Measurements from ENCODE around the gene AVP. TPM values are rescaled to one million over a fixed set of nuclear protein-coding genes. Genes with fewer than 3 reads are reported as not detected.

The AVP gene
- total RNA-seq, 1 experiment from 2014 or later: not detected

DNA sequence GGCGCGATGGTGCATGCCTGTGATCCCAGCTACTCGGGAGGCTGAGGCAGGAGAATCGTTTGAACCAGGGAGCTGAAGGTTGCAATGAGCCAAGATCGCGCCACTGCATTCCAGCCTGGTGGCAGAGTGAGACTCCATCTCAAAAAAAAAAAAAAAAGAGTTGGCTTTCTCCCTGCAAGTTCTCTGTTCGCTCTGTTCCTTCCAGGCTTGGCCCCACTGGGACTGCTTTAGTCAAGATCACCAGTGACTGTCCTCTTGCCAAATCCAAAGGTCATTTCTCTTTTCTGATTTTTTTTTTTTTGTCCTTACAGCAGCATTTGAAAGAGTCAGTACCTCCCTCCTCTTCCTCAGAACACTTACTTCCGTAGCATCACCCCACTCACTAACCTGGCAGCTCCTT lies 51.9 kb downstream of the AVP start:
- Mint-ChIP-seq H3K4me1 (no peaks in the 10 kb centered on the region), H3K27me3 (ENCODE audit: low read depth) (no peaks in the 10 kb centered on the region; the same call in 1 of the 2 replicates), H3K36me3 (ENCODE audit: insufficient read depth in 1 of 3, low read depth in 3 of 3) (peaks cover 16 to 56% (median 46%) of the 10 kb centered on the region in 3 experiments), H3K9me3 (no peaks in the 10 kb centered on the region), H3K4me3 (no peak overlapping the region), H3K27ac (no peak overlapping the region)
- no peak for DNase-seq
- no peak overlapping the region for H3K9ac ChIP-seq (ENCODE audit: extremely low read depth, insufficient read length, low read length)
- H4K8ac ChIP-seq (replicated peaks; ENCODE audit: insufficient read length, low read depth, low read length): no peak overlapping the region
- no peak overlapping the region for H4K91ac ChIP-seq (ENCODE audit: insufficient read length, low read depth, low read length)
- no peak overlapping the region for H3K14ac ChIP-seq (ENCODE audit: insufficient read depth, low read length)
- no peak overlapping the region for H2BK5ac ChIP-seq (ENCODE audit: insufficient read length, low read length)
- no peak overlapping the region for H3K18ac ChIP-seq (ENCODE audit: insufficient read length, low read depth, low read length)
- no peak overlapping the region for H3K23ac ChIP-seq (ENCODE audit: insufficient read length, low read depth, low read length)
- H4K20me1 ChIP-seq (ENCODE audit: control insufficient read depth, insufficient read depth, insufficient read length): no peaks in the 10 kb centered on the region
- H2BK120ac ChIP-seq (ENCODE audit: low read depth, low read length, poor library complexity, severe bottlenecking): no peak overlapping the region
- H3K23me2 ChIP-seq (ENCODE audit: insufficient read length, low read depth, low read length, poor library complexity, severe bottlenecking): no peaks in the 10 kb centered on the region
- H2BK12ac ChIP-seq (ENCODE audit: insufficient read length, low read depth, low read length): no peak overlapping the region
- no peak overlapping the region for H2BK20ac ChIP-seq (ENCODE audit: low read depth, low read length, poor library complexity, severe bottlenecking)
- no peak overlapping the region for H2AK5ac ChIP-seq (ENCODE audit: insufficient read length, low read length)
- no peak overlapping the region for H3T11ph ChIP-seq (ENCODE audit: low read length)
- no peaks in the 10 kb centered on the region for H3K27me3 ChIP-seq (ENCODE audit: insufficient read depth, low read length)
- no peak overlapping the region for H2AFZ ChIP-seq (ENCODE audit: low read length)
- no peaks in the 10 kb centered on the region for H3K9me3 ChIP-seq (ENCODE audit: control insufficient read depth, low read depth, low read length)
- no peaks in the 10 kb centered on the region for H3K79me1 ChIP-seq (ENCODE audit: insufficient read depth, low read depth, low read length, poor library complexity, severe bottlenecking)
- H3K79me2 ChIP-seq (ENCODE audit: insufficient read depth, low read length): no peaks in the 10 kb centered on the region
- H3K4me2 ChIP-seq (ENCODE audit: insufficient read depth, insufficient read length, low read length): no peak overlapping the region
- no peak overlapping the region for H3K56ac ChIP-seq (ENCODE audit: insufficient read length, low read depth, low read length)
- no peak overlapping the region for H2BK15ac ChIP-seq (ENCODE audit: low read depth, low read length)
- no peak overlapping the region for H3K4ac ChIP-seq (ENCODE audit: low read depth, low read length)
- no peak overlapping the region for H4K5ac ChIP-seq (ENCODE audit: insufficient read length, low read depth, low read length)
- WGBS (ENCODE audit: extremely low coverage, insufficient read length, low lambda C conversion rate): no CpG with 5 or more reads among the region's 8 CpGs
- H3K27ac ChIP-seq (ENCODE audit: insufficient read length, low read depth, low read length): no peak overlapping the region
- TF ChIP-seq CTCF (conservative IDR thresholded peaks at IDR 0.05): no peak
- H3K4me1 ChIP-seq (ENCODE audit: insufficient read depth, low read length): no peaks in the 10 kb centered on the region

Other genes with a start within 250 kb of the AVP start
- 27.2 and 30.8 TPM in 2 replicates for gene PCED1A, start 244.1 kb downstream of the AVP start, total RNA-seq (2021)
- 31.6 and 32.1 TPM in 2 replicates for gene VPS16, start 244.0 kb downstream of the AVP start, total RNA-seq (2021)
- gene PTPRA, start 211.2 kb downstream of the AVP start, total RNA-seq (2021): 45.2 and 47.8 TPM in 2 replicates
- gene GNRH2, start 41.1 kb downstream of the AVP start, total RNA-seq (2021): 0.50 and 1.1 TPM in 2 replicates
- gene MRPS26, start 38.7 kb downstream of the AVP start, total RNA-seq (2021): 97.6 and 102 TPM in 2 replicates
- 0.64 TPM in 1 of 2 replicates, not detected in the other for gene OXT, start 13.1 kb downstream of the AVP start, total RNA-seq (2021)
- 25.0 and 27.1 TPM in 2 replicates for gene FASTKD5, start 75.1 kb upstream of the AVP start, total RNA-seq (2021)
- gene UBOX5, start 75.1 kb upstream of the AVP start, total RNA-seq (2021): 4.5 and 4.6 TPM in 2 replicates
- gene LZTS3, start 88.8 kb upstream of the AVP start, total RNA-seq (2021): 19.2 and 20.8 TPM in 2 replicates
- gene DDRGK1, start 120.0 kb upstream of the AVP start, total RNA-seq (2021): 56.2 and 58.1 TPM in 2 replicates
- gene ITPA, start 124.8 kb upstream of the AVP start, total RNA-seq (2021): 70.2 and 74.5 TPM in 2 replicates
- gene SLC4A11, start 154.5 kb upstream of the AVP start, total RNA-seq (2021): 25.5 and 29.4 TPM in 2 replicates

Data from H9 (cell line).